ENCODE results near the gene PDCD10. TPM values are rescaled to one million over a fixed set of nuclear protein-coding genes. Genes with fewer than 3 reads are reported as not detected.

Gene PDCD10
- total RNA-seq, 4 donors from 2014 or later = 45.9 to 104 (median 78.0) TPM

GRCh38 chr3:167754049-167754448 lies 19.4 kb upstream of the PDCD10 start:
- intact Hi-C loops (cut with DNase I) = no loop called here
- no peaks in the 10 kb centered on the region for H3K9me3 ChIP-seq
- no peaks in the 10 kb centered on the region for H3K27me3 ChIP-seq
- no peak for DNase-seq
- TF ChIP-seq POLR2A (IDR thresholded peaks at IDR 0.05) = no peak
- TF ChIP-seq CTCF (IDR thresholded peaks at IDR 0.05) = no peak
- no peaks in the 10 kb centered on the region for H3K36me3 ChIP-seq
- no peak overlapping the region for H3K4me3 ChIP-seq
- no peaks in the 10 kb centered on the region for H3K4me1 ChIP-seq
- H3K27ac ChIP-seq = no peak overlapping the region

GRCh38 chr3:167750272-167750971 lies 15.7 kb upstream of the PDCD10 start:
- Histone ChIP-seq H3K4me3 (no peak overlapping the region), H3K4me1 (no peaks in the 10 kb centered on the region), H3K27ac (no peak overlapping the region), H3K27me3 (no peaks in the 10 kb centered on the region), H3K36me3 (no peaks in the 10 kb centered on the region), H3K9me3 (no peaks in the 10 kb centered on the region)
- DNase-seq = no peak
- intact Hi-C loops (cut with DNase I) = no loop called here
- 35% methylated on average over 3 of the region's 3 CpGs for WGBS, 2 donors
- TF ChIP-seq POLR2A (IDR thresholded peaks at IDR 0.05) (no peak), CTCF (IDR thresholded peaks at IDR 0.05) (no peak)

GRCh38 chr3:167749728-167750127 lies 15.0 kb upstream of the PDCD10 start:
- Histone ChIP-seq H3K27ac (no peak overlapping the region), H3K4me1 (no peaks in the 10 kb centered on the region), H3K27me3 (no peaks in the 10 kb centered on the region), H3K4me3 (no peak overlapping the region), H3K9me3 (no peaks in the 10 kb centered on the region), H3K36me3 (no peaks in the 10 kb centered on the region)
- DNase-seq = no peak
- no peak for TF ChIP-seq POLR2A (IDR thresholded peaks at IDR 0.05)
- no peak for TF ChIP-seq CTCF (IDR thresholded peaks at IDR 0.05)
- intact Hi-C loops (cut with DNase I) = no loop called here
- WGBS, 2 donors = 95 to 98% methylated on average over 2 of the region's 2 CpGs

- Histone ChIP-seq H3K4me1 (no peaks in the 10 kb centered on the region), H3K27me3 (no peaks in the 10 kb centered on the region), H3K27ac (no peak overlapping the region), H3K9me3 (no peaks in the 10 kb centered on the region), H3K4me3 (no peak overlapping the region), H3K36me3 (no peaks in the 10 kb centered on the region)
- no peak for TF ChIP-seq CTCF (IDR thresholded peaks at IDR 0.05)
- TF ChIP-seq POLR2A (IDR thresholded peaks at IDR 0.05) = no peak
- intact Hi-C loops (cut with DNase I) = no loop called here
- DNase-seq = no peak
These were observed 14.5 kb upstream of the PDCD10 start for GRCh38 chr3:167749209-167749608.

- Histone ChIP-seq H3K27me3 (no peaks in the 10 kb centered on the region), H3K4me1 (no peaks in the 10 kb centered on the region)
These were observed 9.1 kb upstream of the PDCD10 start for GRCh38 chr3:167743799-167744198.

More at GRCh38 chr3:167743799-167744198, 9.1 kb upstream of the PDCD10 start:
- Histone ChIP-seq H3K27ac (no peak overlapping the region), H3K36me3 (no peaks in the 10 kb centered on the region), H3K9me3 (no peaks in the 10 kb centered on the region), H3K4me3 (no peak overlapping the region)
- WGBS, 2 donors = 76 to 80% methylated on average over 2 of the region's 2 CpGs
- intact Hi-C loops (cut with DNase I) = no loop called here
- no peak for TF ChIP-seq POLR2A (IDR thresholded peaks at IDR 0.05)
- no peak for TF ChIP-seq CTCF (IDR thresholded peaks at IDR 0.05)
- no peak for DNase-seq

All from esophagus squamous epithelium (tissue), 5 donors.